HepG2 (cell line): ENCODE results near the gene PCIF1.

Experiments used
- BHLHE40 ChIP-seq: IDR thresholded peaks from 2 replicates; pipeline ENCODE4 v1.6.1; 2011; ENCODE audit warnings: low read length, improper control_type of control experiment
- CREM ChIP-seq, 2 experiments: sonication (generic) in 1 of 2; formaldehyde crosslinking in 1 of 2; IDR thresholded peaks; 2 replicates each; pipeline versions ENCODE4 v1.4.0 to v1.6.1; 2016 to 2020; ENCODE audit warnings: antibody characterized with exemption in 1 of 2, mild to moderate bottlenecking in 1 of 2, missing genetic modification reagents in 1 of 2
- EP300 ChIP-seq, 3 experiments: sonication (generic) in 1 of 3; formaldehyde crosslinking in 1 of 3; IDR thresholded peaks; 2 replicates each; pipeline versions ENCODE4 v1.5.1 to v1.6.1; 2011 to 2020; ENCODE audit warnings: low read depth in 2 of 3, low read length in 2 of 3, borderline replicate concordance in 1 of 3, improper control_type of control experiment in 1 of 3, mild to moderate bottlenecking in 1 of 3, missing genetic modification reagents in 1 of 3, moderate library complexity in 1 of 3
- FOXP1 ChIP-seq, 2 experiments: fragments of 450-650 bp in 1 of 2; IDR thresholded peaks; 2 replicates each; pipeline ENCODE4 v1.6.1; 2017 to 2018; ENCODE audit warnings: antibody characterized with exemption in 1 of 2
- HNRNPUL1 ChIP-seq: fragments of 200-400 bp; formaldehyde crosslinking; IDR thresholded peaks from 2 replicates; pipeline ENCODE4 v1.6.1; 2017; ENCODE audit warnings: low read depth, mild to moderate bottlenecking, low read length, moderate library complexity
- ZNF232 ChIP-seq: sonication (generic); formaldehyde crosslinking; IDR thresholded peaks from 2 replicates; pipeline ENCODE4 v1.4.0; 2020; ENCODE audit warnings: missing genetic modification reagents, borderline replicate concordance
- TF ChIP-seq, protein P1 (sequence below), 2 experiments: sonication (generic) in 1 of 2; formaldehyde crosslinking in 1 of 2; IDR thresholded peaks; 2 replicates each; pipeline versions ENCODE4 v1.5.1 to v1.6.1; 2011 to 2020; ENCODE audit warnings: borderline replicate concordance in 1 of 2, low read depth in 1 of 2, low read length in 1 of 2, mild to moderate bottlenecking in 1 of 2, missing genetic modification reagents in 1 of 2, moderate library complexity in 1 of 2
- TF ChIP-seq, protein P2 (sequence below): sonication (generic); formaldehyde crosslinking; IDR thresholded peaks from 2 replicates; pipeline ENCODE4 v1.5.0; 2020; ENCODE audit warnings: mild to moderate bottlenecking, missing genetic modification reagents, moderate library complexity

DNA sequence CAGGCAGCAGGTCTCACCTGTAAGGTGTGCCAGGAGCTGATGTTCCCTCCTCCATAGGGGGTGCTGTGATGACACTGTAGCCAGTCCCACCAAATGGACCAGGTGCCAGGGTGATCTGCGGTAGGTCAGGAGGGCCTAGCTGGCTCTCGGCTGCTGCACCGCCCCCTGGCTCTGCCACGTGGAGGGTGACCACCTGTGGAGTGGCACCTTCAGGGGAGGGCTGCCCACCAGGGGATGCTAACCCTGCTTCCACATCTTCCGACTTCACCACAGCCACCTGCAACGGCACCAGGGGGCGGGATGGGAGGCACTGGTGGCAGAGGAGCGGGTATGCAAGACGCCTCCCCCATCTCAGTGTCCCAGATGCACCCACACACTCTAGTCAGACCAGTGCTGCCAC lies 19.2 kb downstream of the PCIF1 start:
- TF ChIP-seq BHLHE40 = no peak
- no peak for TF ChIP-seq CREM (IDR thresholded peaks at IDR 0.05)
- no peak for TF ChIP-seq CREM (CRISPR knock-in tag; IDR thresholded peaks at IDR 0.05)
- no peak for TF ChIP-seq ZNF232 (CRISPR knock-in tag)
- TF ChIP-seq, protein P1, sequence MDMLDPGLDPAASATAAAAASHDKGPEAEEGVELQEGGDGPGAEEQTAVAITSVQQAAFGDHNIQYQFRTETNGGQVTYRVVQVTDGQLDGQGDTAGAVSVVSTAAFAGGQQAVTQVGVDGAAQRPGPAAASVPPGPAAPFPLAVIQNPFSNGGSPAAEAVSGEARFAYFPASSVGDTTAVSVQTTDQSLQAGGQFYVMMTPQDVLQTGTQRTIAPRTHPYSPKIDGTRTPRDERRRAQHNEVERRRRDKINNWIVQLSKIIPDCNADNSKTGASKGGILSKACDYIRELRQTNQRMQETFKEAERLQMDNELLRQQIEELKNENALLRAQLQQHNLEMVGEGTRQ (IDR thresholded peaks at IDR 0.05; ENCODE audit: low read depth, low read length) = no peak
- TF ChIP-seq, protein P1 (CRISPR knock-in tag; IDR thresholded peaks at IDR 0.05; ENCODE audit: borderline replicate concordance) = no peak
- no peak for TF ChIP-seq EP300 (IDR thresholded peaks at IDR 0.05; ENCODE audit: low read depth in 2 of 2, low read length in 2 of 2)
- TF ChIP-seq EP300 (CRISPR knock-in tag; IDR thresholded peaks at IDR 0.05; ENCODE audit: borderline replicate concordance) = no peak
- TF ChIP-seq FOXP1 (IDR thresholded peaks at IDR 0.05) = no peak
- TF ChIP-seq FOXP1 (CRISPR knock-in tag; IDR thresholded peaks at IDR 0.05) = no peak
- TF ChIP-seq, protein P2, sequence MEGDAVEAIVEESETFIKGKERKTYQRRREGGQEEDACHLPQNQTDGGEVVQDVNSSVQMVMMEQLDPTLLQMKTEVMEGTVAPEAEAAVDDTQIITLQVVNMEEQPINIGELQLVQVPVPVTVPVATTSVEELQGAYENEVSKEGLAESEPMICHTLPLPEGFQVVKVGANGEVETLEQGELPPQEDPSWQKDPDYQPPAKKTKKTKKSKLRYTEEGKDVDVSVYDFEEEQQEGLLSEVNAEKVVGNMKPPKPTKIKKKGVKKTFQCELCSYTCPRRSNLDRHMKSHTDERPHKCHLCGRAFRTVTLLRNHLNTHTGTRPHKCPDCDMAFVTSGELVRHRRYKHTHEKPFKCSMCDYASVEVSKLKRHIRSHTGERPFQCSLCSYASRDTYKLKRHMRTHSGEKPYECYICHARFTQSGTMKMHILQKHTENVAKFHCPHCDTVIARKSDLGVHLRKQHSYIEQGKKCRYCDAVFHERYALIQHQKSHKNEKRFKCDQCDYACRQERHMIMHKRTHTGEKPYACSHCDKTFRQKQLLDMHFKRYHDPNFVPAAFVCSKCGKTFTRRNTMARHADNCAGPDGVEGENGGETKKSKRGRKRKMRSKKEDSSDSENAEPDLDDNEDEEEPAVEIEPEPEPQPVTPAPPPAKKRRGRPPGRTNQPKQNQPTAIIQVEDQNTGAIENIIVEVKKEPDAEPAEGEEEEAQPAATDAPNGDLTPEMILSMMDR (CRISPR knock-in tag) = no peak
- TF ChIP-seq HNRNPUL1 = no peak
